Measurements from ENCODE around the gene MED7. TPM values are rescaled to one million over a fixed set of nuclear protein-coding genes. Genes with fewer than 3 reads are reported as not detected.

MED7 gene
- total RNA-seq, 1 experiment from 2014 or later: 14.7 TPM

DNA sequence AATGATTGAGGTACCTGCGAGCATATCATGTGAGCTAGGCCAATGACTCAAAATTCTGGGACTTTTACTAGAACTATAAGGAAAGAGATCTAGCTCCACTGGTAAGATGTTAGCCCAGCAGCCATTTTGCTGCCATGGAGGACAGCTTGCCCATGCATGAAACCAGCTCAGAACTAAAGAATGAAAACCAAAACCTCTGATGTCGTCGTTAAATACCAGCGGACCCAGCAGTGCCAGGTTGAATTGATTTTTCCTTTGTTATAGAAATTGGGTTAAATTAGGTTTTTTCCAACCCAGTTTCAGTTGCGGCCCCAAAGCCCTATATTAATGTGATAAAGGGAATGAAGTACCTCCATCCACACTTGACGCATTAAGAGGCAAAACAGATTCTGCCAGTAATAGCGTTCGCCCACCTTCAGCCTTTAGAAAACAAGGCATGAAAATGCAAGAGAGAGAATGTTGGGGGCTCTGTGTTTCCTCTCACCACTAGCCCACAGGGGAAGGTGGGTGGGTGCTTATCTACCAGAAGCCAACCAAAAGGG, 32.5 kb upstream of the MED7 start:
- BruUV-seq (replicated peaks): no TSS peak
- DNase-seq (ENCODE audit: unreplicated experiment): no peak
- ChIA-PET POLR2A (no interaction called here), CTCF (interaction anchor here (0.6 to 2.2 kb wide), 3 partner anchors 27 to 736 kb away, joined by 3 to 26 read pairs (median 5); no protein-coding TSS in a partner anchor)
- intact Hi-C loops (cut with micrococcal nuclease): no loop called here
- H3K9me3 Mint-ChIP-seq (ENCODE audit: unreplicated experiment): peaks cover 15% of the 10 kb centered on the region
- H3K36me3 Mint-ChIP-seq (ENCODE audit: insufficient read depth, unreplicated experiment): no peaks in the 10 kb centered on the region
- no peak overlapping the region for H3K27ac Mint-ChIP-seq (ENCODE audit: low read depth, unreplicated experiment)
- TF ChIP-seq CTCF (IDR thresholded peaks at IDR 0.05; ENCODE audit: unreplicated experiment): no peak
- H3K4me3 Mint-ChIP-seq (ENCODE audit: unreplicated experiment): no peak overlapping the region
- no peaks in the 10 kb centered on the region for H3K4me1 Mint-ChIP-seq (ENCODE audit: insufficient read depth, unreplicated experiment)
- no peaks in the 10 kb centered on the region for H3K27me3 Mint-ChIP-seq (ENCODE audit: insufficient read depth, unreplicated experiment)

DNA sequence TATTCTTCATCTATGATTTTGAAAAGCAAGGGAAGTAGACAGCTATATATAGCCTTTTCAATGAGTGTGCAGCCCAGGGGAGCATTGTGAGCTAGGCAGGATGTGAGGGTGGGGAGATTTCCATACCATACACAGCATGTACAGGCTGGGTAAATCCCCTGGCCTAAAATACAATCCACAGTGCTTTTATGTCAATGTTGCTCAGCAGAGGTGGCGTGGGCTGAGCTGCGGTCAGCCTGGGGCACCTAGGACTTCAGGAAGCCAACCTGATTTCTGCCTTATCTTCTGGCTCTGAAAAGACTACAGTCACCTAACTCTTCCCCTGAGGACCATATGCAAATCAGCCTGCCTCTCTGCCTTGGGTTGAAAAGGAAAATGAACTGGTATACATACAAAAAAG, 29.7 kb upstream of the MED7 start:
- Mint-ChIP-seq H3K36me3 (ENCODE audit: insufficient read depth, unreplicated experiment) (no peaks in the 10 kb centered on the region), H3K27me3 (ENCODE audit: insufficient read depth, unreplicated experiment) (no peaks in the 10 kb centered on the region), H3K4me3 (ENCODE audit: unreplicated experiment) (no peak overlapping the region), H3K4me1 (ENCODE audit: insufficient read depth, unreplicated experiment) (no peaks in the 10 kb centered on the region), H3K27ac (ENCODE audit: low read depth, unreplicated experiment) (no peak overlapping the region), H3K9me3 (ENCODE audit: unreplicated experiment) (peaks cover 8% of the 10 kb centered on the region)
- DNase-seq (ENCODE audit: unreplicated experiment): no peak
- TF ChIP-seq CTCF (IDR thresholded peaks at IDR 0.05; ENCODE audit: unreplicated experiment): no peak
- ChIA-PET POLR2A (interaction anchor here (1.5 kb wide), 1 partner anchor 30 kb away, joined by 5 read pairs; the partner anchor contains the start of gene MED7), CTCF (interaction anchor here (1.0 kb wide), 1 partner anchor 23 kb away, joined by 5 read pairs; no protein-coding TSS in a partner anchor)
- intact Hi-C loops (cut with micrococcal nuclease): no loop called here
- no TSS peak for BruUV-seq (replicated peaks)

GRCh38 chr5:157168286-157168685, 25.6 kb upstream of the MED7 start:
- POLR2A ChIA-PET: interaction anchor here (0.6 kb wide), 1 partner anchor 14 kb away, joined by 3 read pairs; no protein-coding TSS in a partner anchor
- no peak for TF ChIP-seq CTCF (IDR thresholded peaks at IDR 0.05; ENCODE audit: unreplicated experiment)
- Mint-ChIP-seq H3K4me3 (ENCODE audit: unreplicated experiment) (no peak overlapping the region), H3K9me3 (ENCODE audit: unreplicated experiment) (peaks cover 8% of the 10 kb centered on the region), H3K27me3 (ENCODE audit: insufficient read depth, unreplicated experiment) (peaks cover 15% of the 10 kb centered on the region), H3K4me1 (ENCODE audit: insufficient read depth, unreplicated experiment) (no peaks in the 10 kb centered on the region), H3K27ac (ENCODE audit: low read depth, unreplicated experiment) (no peak overlapping the region), H3K36me3 (ENCODE audit: insufficient read depth, unreplicated experiment) (no peaks in the 10 kb centered on the region)
- BruUV-seq (replicated peaks): no TSS peak
- DNase-seq (ENCODE audit: unreplicated experiment): no peak
- CTCF ChIA-PET: interaction anchor here (0.6 to 2.5 kb wide), 5 partner anchors 19 to 308 kb away, joined by 3 to 16 read pairs (median 4); no protein-coding TSS in a partner anchor
- intact Hi-C loops (cut with micrococcal nuclease): no loop called here

DNA sequence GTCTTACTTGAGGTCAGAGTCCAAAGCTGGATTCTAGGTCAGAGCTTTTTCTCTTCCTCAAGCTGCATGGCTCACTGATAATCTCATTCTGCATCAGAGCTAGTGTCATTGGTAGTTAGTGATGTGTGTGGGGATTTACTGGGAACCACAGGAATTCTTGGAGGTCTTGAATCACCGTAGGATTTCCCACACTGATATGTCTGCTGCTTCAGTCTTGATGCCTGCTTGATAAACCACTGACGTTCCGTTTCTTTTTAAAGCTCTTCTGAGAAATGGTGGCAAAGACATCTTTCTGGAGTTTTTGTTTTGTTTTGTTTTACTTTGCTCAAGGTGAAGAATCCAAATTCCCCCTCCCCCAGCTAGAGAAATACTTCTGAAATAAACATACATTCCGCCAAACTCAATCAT, 24.6 kb upstream of the MED7 start:
- intact Hi-C loops (cut with micrococcal nuclease): no loop called here
- TF ChIP-seq CTCF (IDR thresholded peaks at IDR 0.05; ENCODE audit: unreplicated experiment): no peak
- H3K27ac Mint-ChIP-seq (ENCODE audit: low read depth, unreplicated experiment): no peak overlapping the region

More for the DNA sequence above, 24.6 kb upstream of the MED7 start:
- H3K4me3 Mint-ChIP-seq (ENCODE audit: unreplicated experiment): no peak overlapping the region
- ChIA-PET CTCF (interaction anchor here (1.0 to 2.5 kb wide), 4 partner anchors 9 to 35 kb away, joined by 3 to 16 read pairs (median 4); no protein-coding TSS in a partner anchor), POLR2A (interaction anchor here (0.7 kb wide), 1 partner anchor 209 kb away, joined by 3 read pairs; no protein-coding TSS in a partner anchor)
- peaks cover 8% of the 10 kb centered on the region for H3K9me3 Mint-ChIP-seq (ENCODE audit: unreplicated experiment)
- no peak for DNase-seq (ENCODE audit: unreplicated experiment)
- H3K36me3 Mint-ChIP-seq (ENCODE audit: insufficient read depth, unreplicated experiment): no peaks in the 10 kb centered on the region
- BruUV-seq (replicated peaks): no TSS peak
- no peaks in the 10 kb centered on the region for H3K4me1 Mint-ChIP-seq (ENCODE audit: insufficient read depth, unreplicated experiment)
- peaks cover 15% of the 10 kb centered on the region for H3K27me3 Mint-ChIP-seq (ENCODE audit: insufficient read depth, unreplicated experiment)
